Mesothelial cell of epicardium (in vitro differentiated cells): ENCODE data around the gene FBXW5. TPM values are rescaled to one million over a fixed set of nuclear protein-coding genes. Genes with fewer than 3 reads are reported as not detected.

Experiments
- DNase-seq, 2 experiments: peaks; one replicate each; pipeline ENCODE4 v3.0.0; 2021; ENCODE audit warnings: low spot score in 2 of 2; ENCODE audit not compliant: unreplicated experiment in 2 of 2
- H3K27ac Mint-ChIP-seq: 2 replicates; pipeline ENCODE4 v1.8.0; 2021; ENCODE audit warnings: mixed read lengths
- H3K27me3 Mint-ChIP-seq: 2 replicates; pipeline ENCODE4 v1.8.0; 2021; ENCODE audit warnings: low read depth, mixed read lengths
- H3K36me3 Mint-ChIP-seq: 2 replicates; pipeline ENCODE4 v1.8.0; 2021; ENCODE audit warnings: mixed read lengths
- H3K4me1 Mint-ChIP-seq: 2 replicates; pipeline ENCODE4 v1.8.0; 2021; ENCODE audit warnings: mixed read lengths
- H3K4me3 Mint-ChIP-seq: 2 replicates; pipeline ENCODE4 v1.8.0; 2021; ENCODE audit warnings: mild to moderate bottlenecking, moderate library complexity, mixed read lengths
- H3K9me3 Mint-ChIP-seq: 2 replicates; pipeline ENCODE4 v1.8.0; 2021; ENCODE audit warnings: mixed read lengths
- CTCF ChIP-seq: fragments of 200-600 bp; sonication (generic); IDR thresholded peaks from one replicate; pipeline ENCODE4 v1.5.0; 2021; ENCODE audit warnings: antibody characterized with exemption; ENCODE audit not compliant: unreplicated experiment
- total RNA-seq: library from RNA; stranded (reverse); gene quantifications from 3 replicates; pipeline ENCODE4 v1.2.1, GENCODE V29; 2021

The FBXW5 gene
- total RNA-seq: 58.9 to 62.3 TPM (median 59.8 TPM) in 3 replicates

GRCh38 chr9:136944519-136945332 lies at the start of gene FBXW5, which contains the start of gene C8G:
Gene FBXW5, minus strand, starts transcription at chr9:136944738. Its CDS starts 655 bp downstream, at chr9:136944083.
Gene C8G, plus strand, starts transcription at chr9:136945243. Its CDS starts 78 bp downstream, at chr9:136945321.
- H3K4me1 Mint-ChIP-seq: peaks cover 8% of the 10 kb centered on the region
- peak within 1 kb of the TSS; percentile 83 for H3K27ac Mint-ChIP-seq
- peak; percentile 94 to 96 for DNase-seq
- peak; percentile 99 for TF ChIP-seq CTCF
- peak within 1 kb of the TSS; percentile 70 for H3K4me3 Mint-ChIP-seq
- H3K36me3 Mint-ChIP-seq: peaks cover 6% of the 10 kb centered on the region
- H3K9me3 Mint-ChIP-seq: no peaks in the 10 kb centered on the region
- no peaks in the 10 kb centered on the region for H3K27me3 Mint-ChIP-seq

- Mint-ChIP-seq H3K27me3 (peaks cover 2% of the 10 kb centered on the region), H3K4me1 (peaks cover 29% of the 10 kb centered on the region), H3K36me3 (no peaks in the 10 kb centered on the region), H3K4me3 (peak overlapping the region; percentile 73), H3K9me3 (peaks cover 5% of the 10 kb centered on the region), H3K27ac (peak overlapping the region; percentile 81)
- no peak for TF ChIP-seq CTCF
- DNase-seq: no peak
Measured at GRCh38 chr9:136992819-136993369, 48.4 kb upstream of the FBXW5 start.

- H3K27ac Mint-ChIP-seq: peak within 1 kb of the TSS; percentile 81
- H3K36me3 Mint-ChIP-seq: no peaks in the 10 kb centered on the region
- peaks cover 25% of the 10 kb centered on the region for H3K4me1 Mint-ChIP-seq
- H3K4me3 Mint-ChIP-seq: peak within 1 kb of the TSS; percentile 73
- peaks cover 5% of the 10 kb centered on the region for H3K9me3 Mint-ChIP-seq
- peaks cover 2% of the 10 kb centered on the region for H3K27me3 Mint-ChIP-seq
- TF ChIP-seq CTCF: no peak
- DNase-seq: peak; percentile 94 to 97
Measured at GRCh38 chr9:136991993-136992818, 47.7 kb upstream of the FBXW5 start, which contains the start of gene PAXX. Gene PAXX, plus strand, starts transcription at chr9:136992422. Its CDS starts 22 bp downstream, at chr9:136992444.

- peaks cover 5% of the 10 kb centered on the region for H3K9me3 Mint-ChIP-seq
Measured at GRCh38 chr9:136990242-136990911, 45.8 kb upstream of the FBXW5 start.

More at GRCh38 chr9:136990242-136990911, 45.8 kb upstream of the FBXW5 start:
- H3K27me3 Mint-ChIP-seq: peaks cover 2% of the 10 kb centered on the region
- peak overlapping the region; percentile 8 for H3K27ac Mint-ChIP-seq
- TF ChIP-seq CTCF: no peak
- no peaks in the 10 kb centered on the region for H3K36me3 Mint-ChIP-seq
- peaks cover 13% of the 10 kb centered on the region for H3K4me1 Mint-ChIP-seq
- peak overlapping the region; percentile 69 for H3K4me3 Mint-ChIP-seq
- no peak for DNase-seq
